Gastrocnemius medialis (tissue), 4 donors: Measurements from ENCODE around the gene TNNT3.

Experiments
- CTCF ChIP-seq, 5 experiments: fragments of 450-650 bp in 3 of 5; fragments of 200-600 bp in 2 of 5; sonication (generic) in 2 of 5; IDR thresholded peaks in 4 of 5; conservative IDR thresholded peaks in 1 of 5; 1 replicate in 4 of 5; 2 replicates in 1 of 5; pipeline ENCODE4 v1.5.1; 2016 to 2019; ENCODE audit warnings: antibody characterized with exemption in 5 of 5, mild to moderate bottlenecking in 3 of 5, moderate library complexity in 3 of 5
- POLR2A ChIP-seq, 2 donors: fragments of 450-650 bp; IDR thresholded peaks; one replicate each; pipeline ENCODE4 v1.6.1; 2017; ENCODE audit warnings: antibody characterized with exemption in 2 of 2, mild to moderate bottlenecking in 2 of 2, moderate library complexity in 2 of 2

GRCh38 chr11:1922481-1923081, 3.1 kb downstream of the TNNT3 start:
- no peak for TF ChIP-seq CTCF (IDR thresholded peaks at IDR 0.05 in 4 of 5, conservative IDR thresholded peaks at IDR 0.05 in 1 of 5)
- no peak for TF ChIP-seq POLR2A (IDR thresholded peaks at IDR 0.05)
